GM23338 (cell line): ENCODE results near the gene JKAMP.

ENCODE experiments used
- CREB1 ChIP-seq: fragments of 250-450 bp; sonication (Bioruptor Pico); IDR thresholded peaks from 2 replicates; pipeline ENCODE4 v1.5.0; 2020; ENCODE audit warnings: low read depth, mild to moderate bottlenecking, moderate library complexity
- EZH2 ChIP-seq: fragments of 200-600 bp; sonication (generic); IDR thresholded peaks from one replicate; pipeline ENCODE4 v1.8.0; 2017; ENCODE audit warnings: antibody characterized with exemption, mild to moderate bottlenecking, low read depth; ENCODE audit not compliant: unreplicated experiment
- EZH2phosphoT487 ChIP-seq: fragments of 200-600 bp; sonication (generic); IDR thresholded peaks from one replicate; pipeline ENCODE4 v1.8.1; 2018; ENCODE audit warnings: antibody characterized with exemption; ENCODE audit not compliant: unreplicated experiment
- JUNB ChIP-seq: IDR thresholded peaks from one replicate; pipeline ENCODE4 v1.6.1; 2016; ENCODE audit warnings: antibody characterized with exemption; ENCODE audit not compliant: unreplicated experiment
- POLR2AphosphoS5 ChIP-seq: IDR thresholded peaks from 2 replicates; pipeline ENCODE4 v1.6.1; 2016; ENCODE audit warnings: antibody characterized with exemption, low read depth
- REST ChIP-seq: IDR thresholded peaks from one replicate; pipeline ENCODE4 v1.6.1; 2018; ENCODE audit warnings: antibody characterized with exemption; ENCODE audit not compliant: unreplicated experiment
- STAT1 ChIP-seq: IDR thresholded peaks from one replicate; pipeline ENCODE4 v1.6.1; 2016; ENCODE audit warnings: antibody characterized with exemption; ENCODE audit not compliant: unreplicated experiment
- ZNF114 ChIP-seq: fragments of 250-450 bp; sonication (Bioruptor Pico); IDR thresholded peaks from 2 replicates; pipeline ENCODE4 v1.5.0; 2020; ENCODE audit warnings: mild to moderate bottlenecking, moderate library complexity
- TF ChIP-seq, protein P1 (sequence below), 2 experiments: fragments of 200-600 bp in 1 of 2; sonication (generic) in 1 of 2; conservative IDR thresholded peaks; 2 replicates each; pipeline versions ENCODE4 v1.5.1 to v1.6.1; 2016 to 2017; ENCODE audit warnings: antibody characterized with exemption in 2 of 2, low read depth in 2 of 2, mild to moderate bottlenecking in 2 of 2, moderate library complexity in 1 of 2

DNA sequence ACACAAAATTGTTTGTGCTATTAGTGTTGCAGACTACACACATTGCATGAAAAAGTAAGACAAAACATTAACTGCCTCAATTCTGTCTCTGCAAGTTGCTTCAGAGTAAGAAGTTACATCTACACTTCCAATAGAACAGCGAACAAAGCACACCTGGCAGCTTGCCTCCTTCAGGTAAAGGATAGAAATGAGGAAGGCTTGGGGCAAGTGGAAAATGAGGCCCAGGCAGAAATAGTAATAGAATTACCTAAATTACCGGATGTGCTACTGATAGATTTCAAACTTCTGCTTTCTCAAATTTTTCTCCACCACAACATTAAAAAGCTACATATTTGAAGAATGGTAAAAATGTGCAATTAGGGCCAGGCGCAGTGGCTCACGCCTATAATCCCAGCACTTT lies 54.6 kb downstream of the JKAMP start:
- TF ChIP-seq, protein P1, sequence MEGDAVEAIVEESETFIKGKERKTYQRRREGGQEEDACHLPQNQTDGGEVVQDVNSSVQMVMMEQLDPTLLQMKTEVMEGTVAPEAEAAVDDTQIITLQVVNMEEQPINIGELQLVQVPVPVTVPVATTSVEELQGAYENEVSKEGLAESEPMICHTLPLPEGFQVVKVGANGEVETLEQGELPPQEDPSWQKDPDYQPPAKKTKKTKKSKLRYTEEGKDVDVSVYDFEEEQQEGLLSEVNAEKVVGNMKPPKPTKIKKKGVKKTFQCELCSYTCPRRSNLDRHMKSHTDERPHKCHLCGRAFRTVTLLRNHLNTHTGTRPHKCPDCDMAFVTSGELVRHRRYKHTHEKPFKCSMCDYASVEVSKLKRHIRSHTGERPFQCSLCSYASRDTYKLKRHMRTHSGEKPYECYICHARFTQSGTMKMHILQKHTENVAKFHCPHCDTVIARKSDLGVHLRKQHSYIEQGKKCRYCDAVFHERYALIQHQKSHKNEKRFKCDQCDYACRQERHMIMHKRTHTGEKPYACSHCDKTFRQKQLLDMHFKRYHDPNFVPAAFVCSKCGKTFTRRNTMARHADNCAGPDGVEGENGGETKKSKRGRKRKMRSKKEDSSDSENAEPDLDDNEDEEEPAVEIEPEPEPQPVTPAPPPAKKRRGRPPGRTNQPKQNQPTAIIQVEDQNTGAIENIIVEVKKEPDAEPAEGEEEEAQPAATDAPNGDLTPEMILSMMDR (conservative IDR thresholded peaks at IDR 0.05; ENCODE audit: low read depth in 2 of 2), result no peak
- TF ChIP-seq REST (no peak), EZH2 (no peak), JUNB (no peak), POLR2AphosphoS5 (no peak), CREB1 (CRISPR knock-in tag) (no peak), EZH2phosphoT487 (no peak), ZNF114 (no peak), STAT1 (no peak)
